Measurements from ENCODE around the gene ST8SIA3. TPM values are rescaled to one million over a fixed set of nuclear protein-coding genes. Genes with fewer than 3 reads are reported as not detected.

ST8SIA3 gene
- total RNA-seq, 1 donor from 2014 or later: 3.1 TPM

DNA sequence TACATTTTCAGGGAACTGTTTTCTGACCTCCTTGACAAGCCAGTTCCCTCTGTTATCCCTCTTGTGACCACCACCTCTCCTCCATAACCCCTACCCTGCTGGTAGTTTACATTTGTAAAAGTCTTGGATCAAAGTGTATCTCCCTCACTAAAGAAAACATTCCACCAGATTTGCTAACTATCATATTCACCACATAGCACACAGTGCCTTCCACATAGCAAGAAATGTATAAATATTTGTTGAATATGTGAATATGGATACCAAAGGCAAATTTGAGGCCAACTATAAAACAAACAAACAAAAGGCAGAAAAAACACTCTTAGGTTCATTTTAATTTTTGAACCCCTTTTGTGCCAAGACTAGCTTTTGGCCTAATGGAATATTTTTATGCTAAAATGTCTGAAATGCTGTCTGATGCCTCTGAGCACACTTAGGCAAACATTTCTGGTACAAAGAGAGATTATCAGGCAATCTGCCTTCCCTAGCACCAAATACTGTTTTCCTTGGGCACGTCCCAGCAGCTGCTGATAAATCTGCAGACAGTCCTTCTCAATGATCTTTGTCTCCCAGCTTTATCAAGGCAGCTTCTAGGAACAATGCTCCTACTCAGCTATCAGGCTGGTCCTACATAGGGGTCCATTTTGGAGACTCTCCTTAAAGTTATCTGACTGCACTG is 26.7 kb upstream of the ST8SIA3 start:
- no peak for DNase-seq (ENCODE audit: low read depth, low spot score)
- Mint-ChIP-seq H3K27me3 (ENCODE audit: low read depth) (no peaks in the 10 kb centered on the region), H3K4me3 (no peak overlapping the region), H3K4me1 (peaks cover 14% of the 10 kb centered on the region), H3K36me3 (ENCODE audit: low read depth) (no peaks in the 10 kb centered on the region), H3K9me3 (no peaks in the 10 kb centered on the region), H3K27ac (ENCODE audit: unreplicated experiment) (no peak overlapping the region)
- TF ChIP-seq, protein P1, sequence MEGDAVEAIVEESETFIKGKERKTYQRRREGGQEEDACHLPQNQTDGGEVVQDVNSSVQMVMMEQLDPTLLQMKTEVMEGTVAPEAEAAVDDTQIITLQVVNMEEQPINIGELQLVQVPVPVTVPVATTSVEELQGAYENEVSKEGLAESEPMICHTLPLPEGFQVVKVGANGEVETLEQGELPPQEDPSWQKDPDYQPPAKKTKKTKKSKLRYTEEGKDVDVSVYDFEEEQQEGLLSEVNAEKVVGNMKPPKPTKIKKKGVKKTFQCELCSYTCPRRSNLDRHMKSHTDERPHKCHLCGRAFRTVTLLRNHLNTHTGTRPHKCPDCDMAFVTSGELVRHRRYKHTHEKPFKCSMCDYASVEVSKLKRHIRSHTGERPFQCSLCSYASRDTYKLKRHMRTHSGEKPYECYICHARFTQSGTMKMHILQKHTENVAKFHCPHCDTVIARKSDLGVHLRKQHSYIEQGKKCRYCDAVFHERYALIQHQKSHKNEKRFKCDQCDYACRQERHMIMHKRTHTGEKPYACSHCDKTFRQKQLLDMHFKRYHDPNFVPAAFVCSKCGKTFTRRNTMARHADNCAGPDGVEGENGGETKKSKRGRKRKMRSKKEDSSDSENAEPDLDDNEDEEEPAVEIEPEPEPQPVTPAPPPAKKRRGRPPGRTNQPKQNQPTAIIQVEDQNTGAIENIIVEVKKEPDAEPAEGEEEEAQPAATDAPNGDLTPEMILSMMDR (conservative IDR thresholded peaks at IDR 0.05): no peak

DNA sequence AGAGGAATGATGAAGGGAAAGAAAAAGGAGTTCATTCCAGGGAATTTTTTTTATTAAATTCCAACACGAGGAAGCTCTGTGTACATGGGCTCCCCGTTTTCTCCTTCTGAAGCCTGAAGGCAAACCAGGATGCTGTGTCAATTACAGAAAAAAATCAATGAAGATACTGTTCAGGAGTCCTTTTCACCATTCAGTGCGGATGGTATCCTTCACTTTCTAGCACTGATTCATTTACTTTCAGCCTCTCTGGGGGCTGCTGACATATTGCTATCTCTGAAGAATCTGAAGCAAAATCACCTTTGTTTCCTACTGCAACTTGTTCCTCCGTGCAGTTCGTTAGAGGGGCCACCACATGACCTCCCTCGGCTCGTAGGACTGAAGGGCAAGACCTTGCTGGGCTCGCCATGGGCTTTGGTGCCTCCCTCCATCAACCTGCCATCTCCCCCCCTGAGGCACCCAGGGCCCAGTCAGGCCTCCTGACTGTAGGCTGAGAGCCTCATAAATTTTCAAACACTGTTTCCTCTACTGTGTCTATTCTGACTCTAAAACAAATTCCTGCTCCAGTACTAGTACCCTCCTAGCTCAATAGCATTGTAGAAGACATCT is 25.5 kb upstream of the ST8SIA3 start:
- no peak overlapping the region for H3K27ac Mint-ChIP-seq (ENCODE audit: unreplicated experiment)
- no peaks in the 10 kb centered on the region for H3K36me3 Mint-ChIP-seq (ENCODE audit: low read depth)

DNA sequence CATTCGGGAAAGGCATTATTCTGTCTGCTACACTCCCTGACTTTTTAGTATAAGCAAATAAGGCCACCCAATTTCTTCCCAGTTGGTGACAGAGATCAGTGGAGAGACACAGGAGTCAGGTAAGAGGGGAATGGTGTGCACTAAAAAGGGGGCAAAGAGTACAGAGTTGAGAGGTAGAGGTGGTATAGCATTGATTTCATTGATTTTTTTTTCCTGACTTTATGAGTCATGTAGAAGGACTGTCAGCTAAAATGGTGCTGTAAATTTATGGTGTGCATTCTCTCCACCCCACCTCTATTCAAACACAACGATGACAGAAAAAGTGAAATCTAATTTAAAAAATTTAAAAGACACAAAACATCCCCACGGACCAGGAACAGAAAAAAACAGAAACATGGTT is 23.7 kb upstream of the ST8SIA3 start:
- Mint-ChIP-seq H3K36me3 (ENCODE audit: low read depth) (no peaks in the 10 kb centered on the region), H3K9me3 (no peaks in the 10 kb centered on the region), H3K4me1 (peaks cover 14% of the 10 kb centered on the region), H3K4me3 (no peak overlapping the region), H3K27ac (ENCODE audit: unreplicated experiment) (no peak overlapping the region), H3K27me3 (ENCODE audit: low read depth) (no peaks in the 10 kb centered on the region)
- no peak for DNase-seq (ENCODE audit: low read depth, low spot score)
- TF ChIP-seq, protein P1 (conservative IDR thresholded peaks at IDR 0.05): no peak

More for the DNA sequence above, 25.5 kb upstream of the ST8SIA3 start:
- DNase-seq (ENCODE audit: low read depth, low spot score): no peak
- H3K4me3 Mint-ChIP-seq: no peak overlapping the region
- no peaks in the 10 kb centered on the region for H3K27me3 Mint-ChIP-seq (ENCODE audit: low read depth)
- H3K9me3 Mint-ChIP-seq: no peaks in the 10 kb centered on the region
- TF ChIP-seq, protein P1 (conservative IDR thresholded peaks at IDR 0.05): no peak
- H3K4me1 Mint-ChIP-seq: peaks cover 14% of the 10 kb centered on the region

DNA sequence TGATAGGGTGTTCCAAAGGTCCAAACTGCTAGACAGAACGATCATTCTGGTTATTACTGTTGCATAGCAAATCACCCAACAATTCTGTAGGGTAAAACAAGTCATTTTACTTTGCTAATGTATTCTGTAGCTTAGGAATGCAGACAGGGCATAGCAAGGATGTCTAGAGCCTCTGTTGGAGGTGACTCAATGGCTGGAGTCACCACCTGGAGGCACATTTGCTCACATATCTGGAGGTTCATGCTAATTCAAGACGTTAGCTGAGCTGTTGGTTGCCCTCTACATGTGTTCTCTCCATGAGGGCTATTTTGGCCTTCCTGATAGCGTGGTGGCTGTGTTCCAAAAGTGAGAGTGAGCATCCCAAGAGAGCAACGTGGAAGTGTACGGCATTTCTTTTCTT is 22.5 kb upstream of the ST8SIA3 start:
- peaks cover 3% of the 10 kb centered on the region for H3K27me3 Mint-ChIP-seq (ENCODE audit: low read depth)
- no peak overlapping the region for H3K4me3 Mint-ChIP-seq
- H3K4me1 Mint-ChIP-seq: peaks cover 14% of the 10 kb centered on the region
- no peak overlapping the region for H3K27ac Mint-ChIP-seq (ENCODE audit: unreplicated experiment)
- TF ChIP-seq, protein P1 (conservative IDR thresholded peaks at IDR 0.05): no peak
- H3K9me3 Mint-ChIP-seq: no peaks in the 10 kb centered on the region
- DNase-seq (ENCODE audit: low read depth, low spot score): no peak
- no peaks in the 10 kb centered on the region for H3K36me3 Mint-ChIP-seq (ENCODE audit: low read depth)

DNA sequence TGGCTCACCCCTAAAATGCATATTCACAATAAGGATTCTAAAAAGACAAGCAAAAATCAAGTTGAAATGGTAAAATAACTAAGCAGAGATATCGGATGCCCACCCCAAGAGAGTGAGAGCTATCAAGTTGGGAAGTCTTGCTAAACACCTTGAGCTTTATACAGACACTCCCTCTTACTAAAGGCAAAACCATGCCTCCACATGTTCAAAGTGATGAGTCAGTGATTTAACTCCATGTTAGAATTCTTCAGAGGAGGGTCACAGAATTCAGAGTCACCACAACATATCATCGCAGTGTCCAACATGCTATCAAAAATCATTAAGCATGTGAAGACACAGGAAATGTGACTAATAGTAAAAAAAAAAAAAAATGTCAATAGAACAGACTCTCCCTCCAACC is 20.6 kb upstream of the ST8SIA3 start:
- H3K4me3 Mint-ChIP-seq: no peak overlapping the region
- TF ChIP-seq, protein P1 (conservative IDR thresholded peaks at IDR 0.05): no peak
- peaks cover 7% of the 10 kb centered on the region for H3K27me3 Mint-ChIP-seq (ENCODE audit: low read depth)
- peaks cover 6% of the 10 kb centered on the region for H3K4me1 Mint-ChIP-seq
- no peaks in the 10 kb centered on the region for H3K9me3 Mint-ChIP-seq
- DNase-seq (ENCODE audit: low read depth, low spot score): no peak
- H3K27ac Mint-ChIP-seq (ENCODE audit: unreplicated experiment): no peak overlapping the region
- H3K36me3 Mint-ChIP-seq (ENCODE audit: low read depth): no peaks in the 10 kb centered on the region
